ENCODE data around the gene CLDND2.

DNA sequence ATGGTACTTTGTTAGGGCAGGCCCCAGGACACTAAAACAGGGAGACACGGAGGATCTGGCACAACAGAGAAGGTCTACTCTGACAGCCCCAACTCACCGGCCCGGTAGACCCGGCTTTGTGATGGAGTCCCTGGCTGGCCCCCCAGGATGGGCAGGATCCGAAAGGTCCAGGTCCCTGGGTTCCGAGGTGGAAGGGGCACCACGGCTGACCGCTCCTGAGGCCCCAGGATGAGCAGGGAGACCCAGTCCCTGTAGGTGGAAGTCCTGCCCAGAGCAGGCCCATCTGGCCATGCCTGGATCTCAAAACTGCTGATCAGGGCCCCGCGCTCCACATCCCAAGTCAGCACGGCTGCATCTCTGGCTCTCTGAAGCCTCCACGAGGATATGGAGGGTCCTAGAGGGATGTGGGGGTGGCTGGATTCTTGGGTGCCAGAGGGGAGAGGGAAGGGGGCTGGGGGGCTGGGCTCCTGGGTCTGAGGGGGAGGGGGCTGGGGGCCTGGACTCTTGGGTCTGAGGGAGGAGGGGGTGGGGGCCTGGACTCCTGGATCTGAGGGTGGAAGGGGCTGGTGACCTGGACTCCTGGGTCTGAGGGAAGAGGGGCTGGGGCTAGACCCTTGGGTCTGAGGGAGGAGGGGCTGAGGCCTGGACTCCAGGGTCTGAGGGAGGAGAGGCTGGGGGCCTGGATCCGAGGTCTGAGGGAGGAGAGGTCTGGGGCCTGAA, 31.5 kb downstream of the CLDND2 start:
- TF ChIP-seq CTCF (IDR thresholded peaks at IDR 0.05; ENCODE audit: insufficient read depth, low read length, poor library complexity, severe bottlenecking) (no peak), EZH2phosphoT487 (conservative IDR thresholded peaks at IDR 0.05; ENCODE audit: low read length) (no peak)
